HG03439 (cell line): Measurements from ENCODE around the gene MSRB1.
"Not testable (repeated sequence)": the region's sequence is repeated elsewhere in the genome, so short reads cannot be mapped to it uniquely, and the experiment has no call there.

Experiments
- ATAC-seq: cut with Tn5 transposase; IDR thresholded peaks from one replicate; pipeline ENCODE4 v1.9.1; 2021; ENCODE audit warnings: mild to moderate bottlenecking, moderate library complexity; ENCODE audit not compliant: unreplicated experiment

MSRB1 gene

DNA sequence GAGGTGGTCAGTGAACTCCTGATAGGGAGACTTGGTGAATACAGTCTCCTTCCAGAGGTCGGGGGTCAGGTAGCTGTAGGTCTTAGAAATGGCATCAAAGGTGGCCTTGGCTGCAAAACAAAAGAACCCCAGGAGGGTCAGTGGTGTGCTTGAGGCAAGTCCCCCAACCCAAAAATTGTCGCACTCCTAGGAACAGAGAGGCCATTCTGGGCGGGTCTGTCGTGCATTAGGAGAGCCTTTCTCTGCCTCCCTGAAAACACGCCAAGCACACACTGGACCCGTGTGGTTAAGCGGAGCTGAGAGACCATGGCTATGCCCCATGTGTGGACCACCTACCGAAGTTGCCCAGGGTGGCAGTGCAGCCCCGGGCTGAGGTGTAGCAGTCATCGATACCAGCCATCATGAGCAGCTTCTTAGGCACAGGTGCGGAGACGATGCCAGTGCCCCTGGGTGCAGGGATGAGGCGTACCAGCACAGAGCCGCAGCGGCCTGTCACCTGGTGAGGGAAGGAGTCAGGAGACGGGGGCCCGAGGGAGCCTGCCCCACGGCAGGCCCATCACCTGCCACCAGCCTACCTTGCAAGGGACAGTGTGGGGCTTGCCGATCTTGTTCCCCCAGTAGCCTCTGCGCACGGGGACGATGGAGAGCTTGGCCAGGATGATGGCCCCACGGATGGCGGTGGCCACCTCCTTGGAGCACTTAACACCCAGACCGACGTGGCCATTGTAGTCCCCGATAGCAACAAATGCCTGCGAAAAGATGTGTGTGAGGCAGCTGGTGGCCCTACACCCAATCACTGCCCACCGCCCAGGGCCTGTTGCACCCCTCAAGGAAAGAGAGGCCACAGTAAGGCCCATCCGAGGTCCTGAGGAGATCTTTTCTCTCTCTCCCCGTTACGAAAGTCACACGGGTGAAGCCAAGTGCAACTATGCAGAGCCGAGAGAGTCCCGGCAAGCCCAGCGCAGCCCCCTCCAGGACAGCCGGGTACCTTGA, 19.5 kb upstream of the MSRB1 start:
- ATAC-seq = not testable (repeated sequence)

DNA sequence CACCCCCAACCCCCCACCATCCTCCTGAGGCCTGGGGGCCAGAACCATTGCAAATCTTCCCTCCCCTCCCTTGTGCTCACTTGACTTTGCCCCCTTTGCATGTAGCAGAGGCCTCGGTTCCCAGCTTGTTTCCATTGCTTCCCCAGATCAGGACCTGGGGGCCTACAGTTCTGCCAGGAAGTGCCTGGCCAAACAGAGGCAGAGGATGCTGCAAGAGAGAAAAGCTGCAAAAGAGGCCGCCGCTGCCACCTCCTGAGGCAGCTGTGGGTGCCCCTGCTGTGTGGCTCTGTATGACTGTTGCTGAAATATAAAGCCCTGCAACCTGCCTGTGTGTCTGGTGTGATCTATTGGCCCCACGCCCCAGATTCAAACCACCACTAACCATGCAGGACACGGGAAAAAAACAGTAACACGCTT, 18.7 kb upstream of the MSRB1 start:
- no peak for ATAC-seq

DNA sequence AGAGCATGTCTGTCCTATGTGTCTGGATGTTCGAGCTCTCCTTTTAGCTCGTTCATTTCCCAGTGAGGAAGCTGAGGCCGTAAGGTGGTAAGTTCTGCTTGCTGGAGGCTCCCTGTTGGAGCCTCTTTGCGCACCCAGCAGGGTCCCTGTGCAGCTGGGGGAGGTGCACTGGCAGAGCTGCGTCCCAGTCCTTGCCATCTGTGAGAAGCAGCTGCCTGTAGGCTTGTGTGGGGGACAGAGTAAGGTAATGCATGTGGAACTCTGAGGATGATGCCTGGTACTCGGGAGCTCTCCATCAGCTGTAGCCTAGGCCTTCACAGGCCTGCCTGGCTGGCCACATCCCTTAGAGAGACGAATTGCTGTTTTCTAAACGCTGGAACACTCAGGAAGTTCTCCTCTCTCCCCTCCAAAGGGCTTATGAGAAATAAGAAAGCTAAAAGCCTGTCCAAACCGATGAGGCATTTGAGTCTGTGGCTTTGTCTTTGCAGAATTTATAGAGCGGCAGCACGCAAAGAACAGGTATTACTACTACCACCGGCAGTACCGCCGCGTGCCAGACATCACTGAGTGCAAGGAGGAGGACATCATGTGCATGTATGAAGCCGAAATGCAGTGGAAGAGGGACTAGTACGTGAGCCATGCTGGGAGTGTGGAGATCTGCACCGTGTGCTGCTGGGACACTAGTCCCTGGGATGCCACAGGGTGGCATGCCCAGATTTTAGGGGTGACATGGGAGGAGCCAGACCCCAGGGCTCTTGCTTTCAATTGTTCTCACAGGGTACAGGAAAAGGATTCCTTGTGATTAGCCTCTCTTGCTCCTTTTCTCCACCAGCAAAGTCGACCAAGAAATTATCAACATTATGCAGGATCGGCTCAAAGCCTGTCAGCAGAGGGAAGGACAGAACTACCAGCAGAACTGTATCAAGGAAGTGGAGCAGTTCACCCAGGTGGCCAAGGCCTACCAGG, 17.9 kb upstream of the MSRB1 start:
- ATAC-seq = no peak

DNA sequence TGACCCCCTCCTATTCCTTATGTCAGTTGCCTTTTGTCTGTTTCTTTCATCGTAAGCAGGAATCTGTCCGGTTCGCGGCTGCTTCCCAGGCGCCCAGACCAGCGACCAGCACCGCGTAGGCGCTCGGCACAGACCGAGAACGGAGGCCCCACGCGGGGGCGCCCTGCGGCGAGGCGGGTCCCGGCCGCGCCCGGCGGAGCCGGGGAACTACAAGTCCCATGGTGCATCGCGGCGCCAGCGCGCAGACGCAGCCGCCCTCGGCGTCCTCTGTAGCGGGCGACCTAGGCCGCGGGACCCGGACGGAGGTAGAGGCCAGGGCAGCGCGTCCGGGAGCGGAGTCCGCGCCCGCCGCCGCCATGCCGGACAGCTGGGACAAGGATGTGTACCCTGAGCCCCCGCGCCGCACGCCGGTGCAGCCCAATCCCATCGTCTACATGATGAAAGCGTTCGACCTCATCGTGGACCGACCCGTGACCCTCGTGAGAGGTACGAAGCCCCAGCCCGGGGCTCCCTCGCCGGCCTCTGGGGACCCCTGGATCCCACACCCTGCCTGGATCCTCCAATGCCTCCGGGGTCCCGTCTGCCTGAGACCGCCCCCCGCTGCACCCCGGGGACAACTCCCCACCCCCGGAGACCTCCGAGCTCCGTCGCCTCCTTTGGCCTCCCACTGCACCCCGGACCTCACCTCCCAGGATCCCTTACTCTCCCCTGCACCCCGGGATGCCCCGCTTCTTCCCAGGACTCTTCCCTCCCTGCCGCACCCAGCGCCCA, 16.5 kb upstream of the MSRB1 start, which contains the start of gene NDUFB10:
Gene NDUFB10 (plus strand): TSS at position 270 of the 771 bp plus-strand sequence. CDS start 87 bp downstream, at position 357.
- ATAC-seq = peak; percentile 54

DNA sequence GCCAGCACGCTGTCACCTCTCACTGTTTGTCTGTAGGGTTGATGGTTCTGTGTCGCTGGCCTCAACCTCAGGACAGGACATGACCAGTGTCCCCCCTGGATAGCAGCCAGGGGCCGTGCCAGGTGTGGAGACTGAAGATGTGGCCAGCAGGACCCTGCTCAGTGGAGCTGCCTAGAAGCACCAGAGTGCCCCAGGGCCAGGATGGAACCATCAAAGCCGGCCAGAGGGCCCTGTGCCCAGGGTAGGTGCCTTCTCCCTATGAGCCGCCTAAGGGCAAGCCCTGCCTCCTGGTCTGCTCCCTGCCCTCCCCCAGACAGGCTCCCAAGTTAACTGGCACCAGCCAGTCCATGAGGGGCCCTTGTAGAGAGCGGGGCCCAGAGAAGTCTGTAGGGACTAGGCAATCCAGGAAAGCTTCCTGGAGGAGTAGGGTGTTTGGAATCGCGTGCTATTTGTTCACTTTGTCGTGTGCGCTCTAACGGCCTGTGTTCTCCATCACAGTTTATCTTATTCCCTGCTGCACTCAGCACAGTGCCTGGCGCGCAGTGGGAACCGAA, 15.8 kb upstream of the MSRB1 start:
- peak; percentile 2 for ATAC-seq

DNA sequence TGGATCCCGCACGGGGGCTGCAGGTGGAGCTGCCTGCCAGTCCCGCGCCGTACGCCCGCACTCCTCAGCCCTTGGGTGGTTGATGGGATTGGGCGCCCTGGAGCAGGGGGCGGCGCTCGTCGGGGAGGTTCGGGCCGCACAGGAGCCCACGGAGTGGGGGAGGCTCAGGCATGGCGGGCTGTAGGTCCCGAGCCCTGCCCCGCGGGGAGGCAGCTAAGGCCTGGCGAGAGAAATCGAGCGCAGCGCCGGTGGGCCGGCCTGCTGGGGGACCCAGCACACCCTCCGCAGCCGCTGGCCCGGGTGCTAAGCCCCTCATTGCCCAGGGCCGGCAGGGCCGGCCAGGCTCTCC, 15.1 kb upstream of the MSRB1 start:
- not testable (repeated sequence) for ATAC-seq

DNA sequence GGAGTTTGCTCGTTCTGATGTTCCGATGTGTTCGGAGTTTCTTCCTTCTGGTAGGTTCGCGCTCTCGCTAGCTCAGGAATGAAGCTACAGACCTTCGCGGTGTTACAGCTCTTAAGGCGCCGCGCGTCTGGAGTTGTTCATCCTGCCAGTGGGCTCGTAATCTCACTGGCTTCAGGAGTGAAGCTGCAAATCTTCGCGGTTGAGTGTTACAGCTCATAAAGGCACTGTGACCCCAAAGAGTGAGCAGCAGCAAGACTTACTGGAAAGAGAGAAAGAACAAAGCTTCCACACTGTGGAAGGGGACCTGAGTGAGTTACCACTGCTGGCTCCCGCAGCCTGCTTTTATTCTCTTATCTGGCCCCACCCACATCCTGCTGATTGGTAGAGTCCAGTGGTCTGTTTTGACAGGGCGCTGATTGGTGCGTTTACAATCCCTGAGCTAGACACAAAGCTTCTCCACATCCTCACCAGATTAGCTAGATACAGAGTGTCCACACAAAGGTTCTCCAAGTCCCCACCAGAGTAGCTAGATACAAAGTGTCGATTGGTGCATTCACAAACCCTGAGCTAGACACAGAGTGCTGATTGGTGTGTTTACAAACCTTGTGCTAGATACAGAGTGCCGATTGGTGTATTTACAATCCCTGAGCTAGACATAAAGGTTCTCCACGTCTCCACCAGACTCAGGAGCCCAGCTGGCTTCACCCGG, 14.6 kb upstream of the MSRB1 start:
- ATAC-seq = not testable (repeated sequence)

DNA sequence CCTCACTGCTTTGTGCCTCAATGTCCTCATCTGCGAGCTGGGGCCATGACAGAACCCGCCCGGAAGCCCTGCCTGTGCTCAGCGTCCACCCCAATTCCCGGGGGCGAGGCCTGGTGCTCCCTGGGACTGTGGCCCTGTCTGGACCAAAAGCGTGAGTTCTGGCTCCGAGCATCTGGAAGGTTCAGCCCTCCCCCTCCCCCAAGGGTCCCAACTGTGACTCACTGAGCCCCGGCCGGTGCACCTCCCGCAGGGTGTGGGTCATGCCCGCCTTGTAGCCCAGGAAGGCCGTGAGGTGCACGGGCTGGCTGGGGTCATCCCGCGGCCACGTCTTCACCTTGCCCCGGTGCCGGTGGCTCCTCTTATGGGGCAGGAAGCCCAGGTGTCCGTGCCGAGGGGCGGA, 10.7 kb upstream of the MSRB1 start:
- no peak for ATAC-seq

DNA sequence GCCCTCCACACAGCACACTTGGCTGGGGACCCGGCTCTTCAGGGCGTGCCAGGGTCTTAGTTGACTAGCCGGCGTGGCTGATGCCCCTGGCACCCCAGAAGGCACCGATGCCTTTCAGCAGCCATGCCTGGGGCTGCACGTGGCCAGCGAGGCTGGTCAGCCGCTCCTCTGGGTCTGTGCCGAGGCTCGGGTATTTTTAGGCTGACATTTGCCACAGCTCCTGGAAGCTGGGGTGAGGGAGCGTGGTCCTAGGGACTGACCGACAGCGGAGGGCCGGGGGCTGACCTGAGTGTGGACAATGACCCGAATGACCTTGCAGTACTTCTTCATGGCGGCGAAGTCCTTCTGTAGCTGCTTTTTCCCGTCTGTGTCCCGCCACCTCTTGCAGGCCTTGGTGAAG, 7.6 kb upstream of the MSRB1 start:
- ATAC-seq = no peak

DNA sequence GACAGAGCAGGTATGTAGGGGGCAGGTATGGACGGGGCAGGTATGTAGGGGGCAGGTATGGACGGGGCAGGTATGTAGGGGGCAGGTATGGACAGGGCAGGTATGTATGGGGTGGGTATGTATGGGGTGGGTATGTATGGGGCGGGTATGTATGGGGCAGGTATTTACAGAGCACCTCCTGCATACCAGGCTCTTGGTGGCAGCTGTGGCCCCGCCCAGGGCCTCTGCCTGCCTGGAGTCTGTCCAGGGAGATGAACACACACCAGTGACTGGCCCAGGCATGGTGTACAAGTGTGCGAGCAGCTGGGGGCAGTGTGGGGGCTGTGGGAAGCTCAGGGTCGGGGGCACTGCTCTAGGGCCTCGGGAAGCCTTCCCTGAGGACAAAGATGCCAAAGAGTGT, 7.0 kb upstream of the MSRB1 start:
- ATAC-seq = no peak

DNA sequence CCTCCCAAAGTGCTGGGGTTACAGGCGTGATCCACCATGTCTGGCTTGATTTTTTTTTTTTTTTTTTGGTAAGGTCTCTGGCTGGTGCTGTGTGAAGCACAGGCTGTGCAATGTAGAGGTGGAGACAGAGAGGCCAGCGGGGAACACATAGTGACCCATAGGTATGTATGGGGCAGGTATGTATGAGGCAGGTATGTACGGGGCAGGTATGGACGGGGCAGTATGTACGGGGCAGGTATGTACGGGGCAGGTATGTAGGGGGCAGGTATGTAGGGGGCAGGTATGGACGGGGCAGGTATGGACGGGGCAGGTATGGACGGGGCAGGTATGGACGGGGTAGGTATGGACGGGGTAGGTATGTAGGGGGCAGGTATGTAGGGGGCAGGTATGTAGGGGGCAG, 6.5 kb upstream of the MSRB1 start:
- ATAC-seq = no peak

DNA sequence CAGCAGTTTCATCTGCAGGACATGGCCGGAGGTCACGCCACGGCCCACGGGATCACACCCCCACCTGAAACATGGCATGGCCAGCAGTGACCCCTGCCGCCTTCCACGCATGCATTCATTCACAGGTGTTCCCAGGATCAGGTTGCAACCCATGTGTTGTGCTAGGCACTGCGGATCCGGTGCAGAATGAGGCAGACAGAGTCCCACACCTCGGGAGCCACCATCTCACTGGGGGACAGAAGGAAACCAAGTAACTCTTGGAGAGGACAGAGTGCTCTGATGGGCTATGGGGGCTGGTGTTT, 4.3 kb upstream of the MSRB1 start:
- ATAC-seq = no peak

DNA sequence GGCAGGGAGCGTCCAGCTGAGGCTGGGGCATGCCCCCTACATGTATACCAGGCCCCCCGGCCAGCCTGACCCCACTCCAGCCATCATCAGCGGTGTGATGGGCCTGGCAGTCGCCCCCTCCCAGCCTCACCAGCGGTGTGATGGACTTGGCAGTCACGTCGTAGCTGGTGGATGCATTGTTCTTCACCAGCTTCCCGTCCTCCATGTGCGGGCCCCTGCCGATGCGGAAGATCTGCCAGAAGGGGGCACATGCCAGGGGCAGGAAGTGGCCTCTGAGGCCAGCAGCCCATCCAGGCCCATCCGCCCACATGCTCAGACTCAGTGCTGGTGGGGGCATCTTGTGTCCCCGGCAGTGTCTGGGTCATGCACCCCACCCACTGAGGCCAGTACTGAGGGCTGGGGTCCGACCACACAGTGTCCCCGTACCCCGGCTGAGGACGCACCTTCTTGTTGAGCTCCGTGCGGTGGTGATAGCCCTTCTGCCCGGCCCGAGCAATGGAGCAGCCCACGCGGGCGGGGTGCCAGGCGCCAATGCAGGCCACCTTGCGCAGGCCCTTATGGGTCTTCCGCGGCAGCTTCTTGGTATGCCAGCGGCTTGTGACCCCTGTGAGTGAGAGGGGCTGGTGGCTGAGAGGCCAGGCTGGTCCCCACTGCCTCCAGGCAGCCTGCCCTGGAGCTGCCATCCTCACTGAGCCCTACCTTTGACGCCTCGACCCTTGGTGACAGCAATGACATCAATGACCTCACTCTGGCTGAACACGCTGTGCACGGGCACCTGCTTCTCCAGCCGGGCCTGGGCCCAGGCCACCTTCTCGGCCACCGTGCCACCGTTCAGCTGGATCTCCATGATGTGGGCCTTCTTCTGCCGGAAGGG, 3.7 kb upstream of the MSRB1 start:
- no peak for ATAC-seq

DNA sequence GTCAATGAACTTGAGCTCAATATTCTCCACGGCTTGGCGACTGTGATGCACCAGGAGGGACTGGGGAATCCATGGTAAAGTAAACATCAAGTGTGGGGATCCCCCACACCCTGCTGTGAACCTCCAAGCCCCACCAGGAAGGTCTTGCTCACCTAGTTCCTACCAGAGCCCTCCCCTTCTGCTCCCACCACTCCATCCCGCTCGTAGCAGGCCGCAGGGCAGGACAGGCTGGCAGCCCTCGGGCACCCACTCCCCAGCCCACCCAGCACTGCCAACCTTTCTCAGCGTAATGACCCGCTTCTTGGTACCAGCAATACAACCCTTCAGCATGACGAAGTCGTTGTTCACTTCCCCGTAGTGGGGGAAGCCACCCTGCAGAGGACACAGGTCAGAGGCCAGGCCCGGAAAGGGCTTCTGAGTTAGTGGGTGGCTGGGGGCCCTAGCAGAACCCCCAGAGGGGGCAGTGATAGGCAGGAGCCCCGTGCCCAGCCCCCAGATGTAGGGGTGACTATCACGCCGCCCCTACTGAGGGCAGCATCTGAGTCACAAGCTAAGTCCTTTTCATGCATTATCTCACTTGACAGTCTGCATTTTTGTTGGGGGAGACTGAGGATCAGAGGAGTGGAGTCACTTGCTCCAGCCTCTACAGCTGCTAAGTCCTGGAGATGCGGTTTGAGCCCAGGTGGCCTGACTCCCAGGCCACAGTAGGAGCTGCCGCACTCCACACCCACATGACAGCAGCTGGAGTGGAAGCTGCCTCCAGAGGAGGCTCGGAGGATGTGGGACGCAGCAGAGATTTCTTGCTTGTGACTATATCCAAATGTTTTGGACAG, 2.8 kb upstream of the MSRB1 start:
- no peak for ATAC-seq

DNA sequence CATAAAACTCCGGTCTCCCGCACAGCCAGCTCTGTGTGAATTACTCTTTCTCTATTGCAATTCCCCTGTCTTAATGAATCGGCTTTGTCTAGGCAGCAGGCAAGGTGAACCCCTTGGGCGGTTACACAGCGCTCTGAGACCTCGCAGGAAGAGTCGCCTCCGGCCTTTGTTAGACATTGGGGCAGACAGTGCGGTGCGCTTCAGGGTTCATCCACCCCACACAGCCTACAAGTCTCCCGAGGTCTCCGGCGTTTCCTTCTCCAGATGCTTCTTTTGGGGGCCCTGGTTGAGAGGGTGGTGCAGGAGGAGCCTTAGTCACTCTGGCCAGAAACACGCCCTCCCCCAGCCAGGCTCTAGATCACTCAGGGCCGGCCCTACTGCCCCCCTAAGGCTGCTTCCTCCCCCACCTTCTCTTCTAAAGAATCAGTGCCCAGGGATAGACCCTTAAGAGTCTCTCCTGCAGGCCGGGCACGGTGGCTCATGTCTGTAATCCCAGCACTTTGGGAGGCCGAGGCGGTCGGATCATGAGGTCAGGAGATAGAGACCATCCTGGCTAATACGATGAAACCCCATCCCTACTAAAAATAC, 1.7 kb upstream of the MSRB1 start:
- no peak for ATAC-seq

DNA sequence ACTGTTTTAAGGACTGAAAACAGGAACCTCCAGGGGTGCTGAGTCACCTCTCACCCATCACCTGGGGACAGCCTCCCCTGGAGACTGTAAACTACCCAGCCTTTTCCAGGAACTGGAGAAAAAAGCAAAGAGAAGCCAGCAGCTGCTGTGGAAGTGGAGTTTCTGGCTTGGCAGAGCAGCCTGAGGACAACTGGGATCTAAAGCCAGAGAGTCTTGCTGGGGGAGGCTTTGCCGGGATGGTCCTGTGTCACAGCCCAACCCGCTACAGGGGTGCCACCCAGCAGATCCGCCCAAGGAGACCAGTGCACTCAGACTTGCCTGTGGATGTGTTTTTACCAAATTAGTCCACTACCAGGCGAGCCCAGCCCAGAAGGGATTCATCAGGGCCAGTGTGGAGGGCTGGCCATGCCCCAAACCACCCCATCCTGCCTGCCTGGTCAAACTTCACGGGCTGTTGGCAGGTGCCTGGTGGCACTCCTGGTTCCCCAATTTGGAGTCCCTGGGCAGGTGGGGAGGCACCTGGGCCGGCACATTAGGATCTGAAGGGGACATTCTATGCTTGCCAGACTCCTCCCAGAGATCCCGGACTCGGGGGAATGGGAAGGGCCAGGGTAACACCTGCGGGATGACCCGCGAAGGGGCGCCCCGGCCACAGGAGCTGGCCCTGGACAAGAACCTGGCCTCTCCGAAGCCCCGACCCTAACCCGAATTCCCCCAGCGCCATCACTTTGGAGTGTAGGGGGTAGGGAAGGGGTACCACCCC, 771 bp downstream of the MSRB1 start:
- no peak for ATAC-seq
